Fibroblast of lung (primary cell): ENCODE measurements around the gene ALDH1L1. TPM values are rescaled to one million over a fixed set of nuclear protein-coding genes. Genes with fewer than 3 reads are reported as not detected.

Source experiments
- DNase-seq, 2 donors: peaks; one replicate each; pipeline versions ENCODE4 v3.0.0 to v3.0.0-alpha.2; 2010; ENCODE audit warnings: low read depth in 2 of 2
- H2AFZ ChIP-seq: 2 replicates; pipeline ENCODE4 v1.5.1; 2012; ENCODE audit warnings: low read length, control low read depth, inconsistent platforms
- H3K27ac ChIP-seq: 2 replicates; pipeline ENCODE4 v1.5.1; 2011; ENCODE audit warnings: low read length, control low read depth; ENCODE audit not compliant: insufficient read depth
- H3K27me3 ChIP-seq: 2 replicates; pipeline ENCODE4 v1.5.1; 2011; ENCODE audit warnings: mild to moderate bottlenecking, low read length; ENCODE audit not compliant: control insufficient read depth, insufficient read depth
- H3K36me3 ChIP-seq: 2 replicates; pipeline ENCODE4 v1.5.1; 2011; ENCODE audit warnings: low read length; ENCODE audit not compliant: control insufficient read depth, insufficient read depth
- H3K4me1 ChIP-seq: 2 replicates; pipeline ENCODE4 v1.5.1; 2011; ENCODE audit warnings: low read length; ENCODE audit not compliant: control insufficient read depth, insufficient read depth; ENCODE audit errors: extremely low read depth
- H3K4me2 ChIP-seq: 2 replicates; pipeline ENCODE4 v1.5.1; 2011; ENCODE audit warnings: low read length, control low read depth; ENCODE audit not compliant: insufficient read depth; ENCODE audit errors: extremely low read depth
- H3K4me3 ChIP-seq, 4 experiments: fragments of 200-600 bp in 1 of 4; sonication (generic) in 1 of 4; replicated peaks in 1 of 4; 2 replicates each; pipeline ENCODE4 v1.5.1; 2011 to 2016; ENCODE audit warnings: low read length in 4 of 4, low read depth in 3 of 4, mild to moderate bottlenecking in 3 of 4, control low read depth in 2 of 4, inconsistent platforms in 1 of 4, mixed read lengths in 1 of 4; ENCODE audit not compliant: insufficient read depth in 1 of 4; ENCODE audit errors: control extremely low read depth in 1 of 4
- H3K79me2 ChIP-seq: 2 replicates; pipeline ENCODE4 v1.5.1; 2012; ENCODE audit warnings: mild to moderate bottlenecking, low read length, inconsistent platforms; ENCODE audit not compliant: control insufficient read depth, insufficient read depth
- H3K9ac ChIP-seq: 2 replicates; pipeline ENCODE4 v1.5.1; 2011; ENCODE audit warnings: mild to moderate bottlenecking, low read length, control low read depth; ENCODE audit not compliant: insufficient read depth
- H3K9me3 ChIP-seq: 2 replicates; pipeline ENCODE4 v1.5.1; 2012; ENCODE audit warnings: low read depth, low read length; ENCODE audit not compliant: control insufficient read depth, insufficient read depth
- H4K20me1 ChIP-seq: 2 replicates; pipeline ENCODE4 v1.5.1; 2011; ENCODE audit warnings: low read length; ENCODE audit not compliant: control insufficient read depth, insufficient read depth; ENCODE audit errors: extremely low read depth
- EZH2 ChIP-seq: IDR thresholded peaks from 2 replicates; pipeline ENCODE4 v1.5.1; 2012; ENCODE audit warnings: low read length, control low read depth, mild to moderate bottlenecking; ENCODE audit errors: missing control alignments
- polyA plus RNA-seq, 2 donors: library from polyadenylated mRNA; depleted of rRNA in 1 of 2; stranded (reverse) in 1 of 2; unstranded in 1 of 2; fragments of >200 nt; gene quantifications; 2 replicates each; pipeline ENCODE4 v1.2.1, GENCODE V29; 2011 to 2012; ENCODE audit warnings: missing spikeins in 1 of 2
- total RNA-seq: library from RNA; depleted of rRNA; stranded (reverse); fragments of >200 nt; gene quantifications from 2 replicates; pipeline ENCODE4 v1.2.1, GENCODE V29; 2014
- TF ChIP-seq, protein P1 (sequence below), 2 donors: IDR thresholded peaks in 1 of 2; conservative IDR thresholded peaks in 1 of 2; 1 replicate in 1 of 2; 2 replicates in 1 of 2; pipeline ENCODE4 v1.5.1; 2011 to 2012; ENCODE audit warnings: low read length in 2 of 2, control low read depth in 1 of 2, inconsistent platforms in 1 of 2, low read depth in 1 of 2, mild to moderate bottlenecking in 1 of 2

Gene ALDH1L1
- total and polyA plus RNA-seq, 2 donors (not counting 1 experiment from before 2014, with no cell fraction given), result not detected

GRCh38 chr3:126130981-126131745 lies 49.2 kb downstream of the ALDH1L1 start:
- H3K79me2 ChIP-seq, result no peaks in the 10 kb centered on the region
- H3K27ac ChIP-seq, result no peak overlapping the region
- H4K20me1 ChIP-seq, result no peaks in the 10 kb centered on the region
- H3K9ac ChIP-seq, result no peak overlapping the region
- no peaks in the 10 kb centered on the region for H3K4me1 ChIP-seq
- H3K27me3 ChIP-seq, result no peaks in the 10 kb centered on the region
- DNase-seq, result no peak
- no peaks in the 10 kb centered on the region for H3K9me3 ChIP-seq
- no peak overlapping the region for H2AFZ ChIP-seq
- no peak for TF ChIP-seq EZH2
- TF ChIP-seq, protein P1, sequence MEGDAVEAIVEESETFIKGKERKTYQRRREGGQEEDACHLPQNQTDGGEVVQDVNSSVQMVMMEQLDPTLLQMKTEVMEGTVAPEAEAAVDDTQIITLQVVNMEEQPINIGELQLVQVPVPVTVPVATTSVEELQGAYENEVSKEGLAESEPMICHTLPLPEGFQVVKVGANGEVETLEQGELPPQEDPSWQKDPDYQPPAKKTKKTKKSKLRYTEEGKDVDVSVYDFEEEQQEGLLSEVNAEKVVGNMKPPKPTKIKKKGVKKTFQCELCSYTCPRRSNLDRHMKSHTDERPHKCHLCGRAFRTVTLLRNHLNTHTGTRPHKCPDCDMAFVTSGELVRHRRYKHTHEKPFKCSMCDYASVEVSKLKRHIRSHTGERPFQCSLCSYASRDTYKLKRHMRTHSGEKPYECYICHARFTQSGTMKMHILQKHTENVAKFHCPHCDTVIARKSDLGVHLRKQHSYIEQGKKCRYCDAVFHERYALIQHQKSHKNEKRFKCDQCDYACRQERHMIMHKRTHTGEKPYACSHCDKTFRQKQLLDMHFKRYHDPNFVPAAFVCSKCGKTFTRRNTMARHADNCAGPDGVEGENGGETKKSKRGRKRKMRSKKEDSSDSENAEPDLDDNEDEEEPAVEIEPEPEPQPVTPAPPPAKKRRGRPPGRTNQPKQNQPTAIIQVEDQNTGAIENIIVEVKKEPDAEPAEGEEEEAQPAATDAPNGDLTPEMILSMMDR (conservative IDR thresholded peaks at IDR 0.05 in 1 of 2, IDR thresholded peaks at IDR 0.05 in 1 of 2; ENCODE audit: low read depth in 1 of 2, low read length in 2 of 2), result no peak
- no peaks in the 10 kb centered on the region for H3K36me3 ChIP-seq
- H3K4me2 ChIP-seq, result no peak overlapping the region
- H3K4me3 ChIP-seq, result no peak overlapping the region

GRCh38 chr3:126130081-126130855 lies 50.1 kb downstream of the ALDH1L1 start:
- no peak for DNase-seq
- H3K27ac ChIP-seq, result no peak overlapping the region
- no peak overlapping the region for H3K4me2 ChIP-seq
- H3K9me3 ChIP-seq, result no peaks in the 10 kb centered on the region
- no peak overlapping the region for H2AFZ ChIP-seq
- H4K20me1 ChIP-seq, result no peaks in the 10 kb centered on the region
- H3K4me1 ChIP-seq, result no peaks in the 10 kb centered on the region
- H3K4me3 ChIP-seq, result no peak overlapping the region
- TF ChIP-seq EZH2, result no peak
- TF ChIP-seq, protein P1 (conservative IDR thresholded peaks at IDR 0.05 in 1 of 2, IDR thresholded peaks at IDR 0.05 in 1 of 2; ENCODE audit: low read depth in 1 of 2, low read length in 2 of 2), result no peak
- H3K36me3 ChIP-seq, result no peaks in the 10 kb centered on the region
- H3K79me2 ChIP-seq, result no peaks in the 10 kb centered on the region
- no peak overlapping the region for H3K9ac ChIP-seq
- H3K27me3 ChIP-seq, result no peaks in the 10 kb centered on the region

DNA sequence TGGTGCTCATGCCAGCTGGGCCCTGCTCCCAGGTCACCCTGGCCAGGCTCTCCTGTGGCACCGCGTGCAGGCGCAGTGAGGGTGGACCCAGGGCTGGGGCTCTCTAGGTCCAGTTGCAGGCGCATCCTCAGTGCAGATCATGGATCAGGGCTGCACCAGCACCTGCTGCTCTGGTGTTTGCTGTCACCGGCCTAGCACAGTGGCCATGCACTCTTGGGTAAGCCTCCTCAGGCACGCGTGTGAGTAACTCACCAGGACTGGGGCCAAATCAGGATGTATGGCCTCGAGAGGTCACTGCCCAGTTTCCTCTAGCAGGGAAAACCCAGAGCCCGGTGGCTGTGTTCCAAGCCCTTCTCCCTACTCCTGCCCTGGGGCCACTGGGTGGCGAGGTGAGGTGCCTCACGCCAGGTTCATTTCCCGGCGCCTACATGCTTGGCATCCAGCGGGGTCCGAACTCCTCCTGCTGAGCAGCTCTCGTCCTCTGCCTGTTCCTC lies 50.9 kb downstream of the ALDH1L1 start:
- Histone ChIP-seq H3K79me2 (no peaks in the 10 kb centered on the region), H3K27ac (no peak overlapping the region), H2AFZ (no peak overlapping the region), H4K20me1 (no peaks in the 10 kb centered on the region), H3K4me2 (no peak overlapping the region), H3K9me3 (no peaks in the 10 kb centered on the region), H3K9ac (no peak overlapping the region), H3K27me3 (no peaks in the 10 kb centered on the region), H3K36me3 (no peaks in the 10 kb centered on the region), H3K4me3 (no peak overlapping the region), H3K4me1 (no peaks in the 10 kb centered on the region)
- DNase-seq, result peak in 1 of 2 donors; percentile 9
- no peak for TF ChIP-seq EZH2
- TF ChIP-seq, protein P1 (conservative IDR thresholded peaks at IDR 0.05 in 1 of 2, IDR thresholded peaks at IDR 0.05 in 1 of 2; ENCODE audit: low read depth in 1 of 2, low read length in 2 of 2), result no peak
